DND-41 (cell line): Measurements from ENCODE around the gene FAM222A.

Experiments
- ATAC-seq: fragments of 200-7000 bp; cut with Tn5 transposase; 3 replicates; pipeline ENCODE4 v1.9.1; 2021; ENCODE audit warnings: low read depth; ENCODE audit not compliant: insufficient read depth
- DNase-seq: peaks from one replicate; pipeline ENCODE4 v3.0.0-alpha.2; 2020
- H2AFZ ChIP-seq: 2 replicates; pipeline ENCODE4 v1.6.0; 2012; ENCODE audit warnings: low read depth, low read length
- H3K27ac ChIP-seq: 2 replicates; pipeline ENCODE4 v1.5.1; 2012; ENCODE audit warnings: low read length, inconsistent platforms
- H3K27me3 ChIP-seq: fragments of 200-600 bp; sonication (generic); 2 replicates; pipeline ENCODE4 v1.6.0; 2012; ENCODE audit warnings: low read length, mild to moderate bottlenecking, inconsistent platforms; ENCODE audit not compliant: insufficient read depth, poor library complexity
- H3K36me3 ChIP-seq: 2 replicates; pipeline ENCODE4 v1.5.1; 2012; ENCODE audit warnings: low read length, inconsistent platforms; ENCODE audit not compliant: insufficient read depth
- H3K4me1 ChIP-seq: 2 replicates; pipeline ENCODE4 v1.5.1; 2012; ENCODE audit warnings: mild to moderate bottlenecking, low read length; ENCODE audit not compliant: insufficient read depth
- H3K4me2 ChIP-seq: 2 replicates; pipeline ENCODE4 v1.6.0; 2012; ENCODE audit warnings: mild to moderate bottlenecking, moderate library complexity, low read length, inconsistent platforms; ENCODE audit not compliant: insufficient read depth
- H3K4me3 ChIP-seq, 2 experiments: fragments of 200-600 bp in 1 of 2; shearing (Covaris generic) in 1 of 2; 2 replicates each; pipeline ENCODE4 v1.5.1; 2012 to 2016; ENCODE audit warnings: inconsistent platforms in 2 of 2, low read length in 2 of 2, mild to moderate bottlenecking in 2 of 2, low read depth in 1 of 2, moderate library complexity in 1 of 2
- H3K79me2 ChIP-seq: 2 replicates; pipeline ENCODE4 v1.6.0; 2012; ENCODE audit warnings: low read length, inconsistent platforms; ENCODE audit not compliant: insufficient read depth
- H3K9ac ChIP-seq: 2 replicates; pipeline ENCODE4 v1.6.0; 2012; ENCODE audit warnings: low read depth, mild to moderate bottlenecking, inconsistent platforms, low read length, moderate library complexity
- H3K9me3 ChIP-seq: 2 replicates; pipeline ENCODE4 v1.5.1; 2012; ENCODE audit warnings: low read length, moderate library complexity, mild to moderate bottlenecking, inconsistent platforms; ENCODE audit not compliant: insufficient read depth, severe bottlenecking
- H4K20me1 ChIP-seq: 2 replicates; pipeline ENCODE4 v1.6.0; 2012; ENCODE audit warnings: low read length; ENCODE audit not compliant: insufficient read depth
- EZH2 ChIP-seq: IDR thresholded peaks from 3 replicates; pipeline ENCODE4 v1.6.1; 2012; ENCODE audit warnings: borderline replicate concordance, low read depth, mild to moderate bottlenecking, moderate library complexity, low read length, inconsistent platforms; ENCODE audit not compliant: severe bottlenecking
- TF ChIP-seq, protein P1 (sequence below): IDR thresholded peaks from 2 replicates; pipeline ENCODE4 v1.5.1; 2012; ENCODE audit warnings: borderline replicate concordance, low read length, moderate library complexity, mild to moderate bottlenecking; ENCODE audit not compliant: poor library complexity, severe bottlenecking; ENCODE audit errors: extremely low read depth

FAM222A gene

DNA sequence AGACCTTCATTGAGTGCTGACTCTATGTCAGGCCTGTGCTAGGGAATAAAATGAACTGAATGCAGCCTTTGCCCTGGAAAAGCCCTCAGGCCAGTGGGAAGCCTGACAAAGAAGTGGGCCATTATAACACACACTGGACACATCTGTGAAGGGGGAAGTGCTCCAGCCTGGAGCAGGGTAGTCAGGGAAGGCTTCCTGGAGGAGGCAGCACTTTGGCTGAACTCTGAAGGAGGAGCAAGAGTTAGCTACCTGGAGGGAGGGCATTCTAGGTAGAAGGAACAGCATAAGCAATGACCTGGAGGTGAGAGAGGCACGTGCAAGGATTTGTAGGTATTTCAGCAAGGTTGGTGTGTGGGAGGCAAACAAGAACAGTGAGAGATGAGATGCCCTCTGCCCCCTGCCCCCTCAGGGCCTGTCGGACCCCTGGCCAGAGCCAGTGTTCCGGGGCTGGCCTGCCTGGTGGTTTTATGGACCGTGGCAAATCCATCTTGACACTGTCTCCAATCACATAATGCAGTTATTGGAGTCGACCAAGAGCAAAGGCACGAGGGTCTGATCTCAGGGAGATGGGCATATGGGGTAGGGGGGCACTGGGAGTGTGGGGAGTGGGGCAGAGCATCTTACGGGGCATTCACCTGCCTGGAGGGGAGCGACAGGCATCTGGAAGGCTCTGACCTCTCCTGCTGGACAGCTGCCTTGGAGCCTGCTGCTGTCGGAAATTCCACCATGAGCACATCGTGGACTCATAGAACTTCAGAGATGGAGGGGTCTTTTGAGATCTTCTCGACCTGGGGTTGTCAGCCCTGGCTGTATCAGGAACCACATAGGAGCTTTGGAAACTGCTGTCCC, 2.7 kb upstream of the FAM222A start:
- Histone ChIP-seq H3K9ac (no peak overlapping the region), H3K4me3 (no peak overlapping the region), H3K27ac (no peak overlapping the region), H4K20me1 (peaks cover 14% of the 10 kb centered on the region), H3K36me3 (no peaks in the 10 kb centered on the region), H3K27me3 (peaks cover 7% of the 10 kb centered on the region), H2AFZ (no peak overlapping the region), H3K9me3 (no peaks in the 10 kb centered on the region), H3K4me1 (peaks cover 12% of the 10 kb centered on the region), H3K4me2 (no peak overlapping the region), H3K79me2 (no peaks in the 10 kb centered on the region)
- ATAC-seq (no peak), DNase-seq (no peak)
- no peak for TF ChIP-seq EZH2
- TF ChIP-seq, protein P1, sequence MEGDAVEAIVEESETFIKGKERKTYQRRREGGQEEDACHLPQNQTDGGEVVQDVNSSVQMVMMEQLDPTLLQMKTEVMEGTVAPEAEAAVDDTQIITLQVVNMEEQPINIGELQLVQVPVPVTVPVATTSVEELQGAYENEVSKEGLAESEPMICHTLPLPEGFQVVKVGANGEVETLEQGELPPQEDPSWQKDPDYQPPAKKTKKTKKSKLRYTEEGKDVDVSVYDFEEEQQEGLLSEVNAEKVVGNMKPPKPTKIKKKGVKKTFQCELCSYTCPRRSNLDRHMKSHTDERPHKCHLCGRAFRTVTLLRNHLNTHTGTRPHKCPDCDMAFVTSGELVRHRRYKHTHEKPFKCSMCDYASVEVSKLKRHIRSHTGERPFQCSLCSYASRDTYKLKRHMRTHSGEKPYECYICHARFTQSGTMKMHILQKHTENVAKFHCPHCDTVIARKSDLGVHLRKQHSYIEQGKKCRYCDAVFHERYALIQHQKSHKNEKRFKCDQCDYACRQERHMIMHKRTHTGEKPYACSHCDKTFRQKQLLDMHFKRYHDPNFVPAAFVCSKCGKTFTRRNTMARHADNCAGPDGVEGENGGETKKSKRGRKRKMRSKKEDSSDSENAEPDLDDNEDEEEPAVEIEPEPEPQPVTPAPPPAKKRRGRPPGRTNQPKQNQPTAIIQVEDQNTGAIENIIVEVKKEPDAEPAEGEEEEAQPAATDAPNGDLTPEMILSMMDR = no peak

DNA sequence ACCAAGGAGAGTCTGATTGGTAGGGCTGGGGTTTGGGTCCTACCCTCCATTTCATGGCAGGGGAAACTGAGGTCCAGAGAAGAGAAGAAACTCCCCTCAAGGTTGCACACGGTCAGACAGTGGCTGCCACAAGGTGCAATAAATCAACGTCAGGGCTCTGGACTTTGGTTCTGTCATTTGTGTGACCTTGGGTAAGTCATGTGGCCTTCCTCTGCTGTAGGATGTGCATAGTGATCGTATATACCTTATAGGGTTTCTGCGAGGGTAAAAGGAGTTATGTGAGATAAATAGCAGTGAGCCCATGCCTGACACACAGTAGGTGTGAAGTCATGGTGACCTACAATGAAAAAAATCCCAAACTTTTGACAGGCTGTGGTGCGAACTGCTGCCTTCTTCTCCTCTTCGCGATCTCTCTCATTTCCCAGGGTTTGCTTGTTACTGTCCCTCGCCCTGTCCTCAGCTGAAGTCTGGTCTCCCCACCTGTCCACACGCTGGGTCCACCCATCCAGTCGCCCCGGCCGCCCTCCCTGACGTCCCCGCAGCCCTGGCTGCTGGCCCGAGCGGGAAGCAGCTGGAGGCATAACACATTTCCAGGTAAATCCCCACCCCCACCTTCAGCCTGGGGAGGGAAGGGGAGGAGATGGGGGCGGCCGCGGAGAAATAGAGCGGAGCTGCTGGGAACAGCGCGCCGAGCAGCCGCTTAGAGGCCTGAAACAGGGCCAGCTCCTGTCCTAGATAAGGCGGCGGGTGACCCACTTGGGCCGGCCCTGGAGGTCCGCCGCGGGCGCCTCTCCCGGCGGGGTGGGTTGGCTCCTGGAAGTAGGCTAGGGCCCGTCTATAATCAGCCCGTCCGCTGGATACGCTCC, 1.8 kb upstream of the FAM222A start:
- Histone ChIP-seq H3K36me3 (no peaks in the 10 kb centered on the region), H3K27me3 (peaks cover 11% of the 10 kb centered on the region), H4K20me1 (peaks cover 22% of the 10 kb centered on the region), H2AFZ (no peak overlapping the region), H3K4me1 (peaks cover 12% of the 10 kb centered on the region), H3K79me2 (no peaks in the 10 kb centered on the region), H3K4me2 (no peak overlapping the region), H3K9ac (no peak overlapping the region), H3K4me3 (no peak overlapping the region), H3K27ac (no peak overlapping the region), H3K9me3 (no peaks in the 10 kb centered on the region)
- no peak for TF ChIP-seq EZH2
- TF ChIP-seq, protein P1 = no peak
- no peak for DNase-seq
- ATAC-seq = no peak

DNA sequence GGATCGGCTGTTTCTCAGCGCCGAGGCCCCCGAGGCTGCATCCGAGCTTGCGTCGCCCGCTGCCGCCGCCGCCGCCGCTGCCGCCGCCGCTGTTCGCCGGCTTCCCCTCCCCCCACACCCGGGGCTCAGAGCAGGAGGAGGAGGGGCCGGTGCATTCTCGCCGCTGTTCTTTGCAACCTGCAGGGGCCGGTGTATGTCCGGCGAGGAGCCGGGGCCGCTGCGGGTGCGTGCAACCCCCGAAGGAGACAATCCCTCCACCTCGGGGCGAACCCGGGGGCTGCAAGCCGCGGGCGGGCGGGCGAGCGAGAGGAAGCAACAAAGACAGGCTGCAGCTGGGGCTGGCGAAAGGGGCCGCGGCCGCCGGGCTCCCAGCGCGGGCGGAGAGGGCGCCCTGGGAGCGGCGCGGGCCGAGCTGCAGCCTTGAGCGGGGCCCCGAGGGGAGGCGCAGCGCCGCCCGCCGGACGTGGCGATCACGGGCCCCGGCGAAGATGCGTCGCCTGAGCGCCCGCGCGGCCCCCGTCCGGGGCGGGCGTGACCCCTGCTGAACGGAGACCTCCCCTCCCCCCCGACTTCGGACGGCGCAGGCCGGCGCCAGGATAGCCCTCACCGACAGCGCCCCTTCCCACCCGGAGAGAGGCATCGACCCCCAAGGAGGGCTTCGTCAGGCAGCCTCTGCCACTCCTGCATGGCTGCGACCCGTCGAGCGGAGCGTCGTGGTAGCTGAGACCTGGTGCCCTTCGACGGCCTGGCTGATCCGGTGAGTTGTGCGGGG, 702 bp downstream of the FAM222A start:
- no peak overlapping the region for H2AFZ ChIP-seq
- H3K36me3 ChIP-seq = no peaks in the 10 kb centered on the region
- H4K20me1 ChIP-seq = peaks cover 33% of the 10 kb centered on the region
- ATAC-seq (no peak), DNase-seq (peak; percentile 45)
- peak overlapping the region; percentile 27 to 60; a peak in 3 of 4 replicates for H3K4me3 ChIP-seq
- peak overlapping the region; percentile 88 for H3K4me2 ChIP-seq
- no peaks in the 10 kb centered on the region for H3K79me2 ChIP-seq
- H3K27ac ChIP-seq = no peak overlapping the region
- no peaks in the 10 kb centered on the region for H3K9me3 ChIP-seq
- H3K4me1 ChIP-seq = peaks cover 12% of the 10 kb centered on the region
- TF ChIP-seq, protein P1 = no peak
- peak; percentile 68 for TF ChIP-seq EZH2
- peak overlapping the region; percentile 44; the same call in 1 of the 2 replicates for H3K9ac ChIP-seq
- H3K27me3 ChIP-seq = peaks cover 11% of the 10 kb centered on the region
